ENCODE measurements around the gene RNASE1. TPM values are rescaled to one million over a fixed set of nuclear protein-coding genes. Genes with fewer than 3 reads are reported as not detected.

Gene RNASE1
- total and polyA plus RNA-seq, 2 donors (not counting 3 experiments of a cell fraction or from before 2014, with no cell fraction given) = 182 to 909 TPM

DNA sequence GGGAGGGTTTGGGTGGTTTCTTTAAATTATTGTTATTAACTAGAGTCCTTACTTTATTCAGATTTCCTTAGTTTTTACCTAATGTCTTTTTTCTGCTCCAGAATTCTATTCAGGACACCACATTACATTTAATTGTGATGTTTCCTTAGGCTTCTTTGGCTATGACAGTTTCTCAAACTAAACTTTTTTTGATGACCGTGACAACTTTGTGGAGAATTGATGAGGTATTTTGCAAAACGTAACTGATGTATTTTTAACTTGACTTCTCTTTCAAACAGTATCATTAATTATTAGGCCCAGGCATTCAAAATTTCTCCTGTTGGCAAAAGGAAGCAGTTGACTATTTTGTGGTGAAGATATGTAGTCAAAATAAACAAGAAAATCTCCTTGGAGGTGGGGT is 11.0 kb downstream of the RNASE1 start:
- CTCF ChIA-PET = no interaction called here
- DNase-seq (ENCODE audit: low read depth, low spot score) (no peak), FAIRE-seq (no peak)
- H3K9me3 ChIP-seq (replicated peaks; ENCODE audit: control insufficient read depth, insufficient read depth, low read length) = no peaks in the 10 kb centered on the region
- no peak for TF ChIP-seq POLR2A (IDR thresholded peaks at IDR 0.05; ENCODE audit: low read depth, low read length)
- no peak for TF ChIP-seq GATA2 (IDR thresholded peaks at IDR 0.05; ENCODE audit: insufficient read depth, insufficient read length, low read depth, low read length)
- no peak for TF ChIP-seq POLR2AphosphoS5 (IDR thresholded peaks at IDR 0.05; ENCODE audit: insufficient read depth, low read depth, low read length)
- TF ChIP-seq, protein P1, sequence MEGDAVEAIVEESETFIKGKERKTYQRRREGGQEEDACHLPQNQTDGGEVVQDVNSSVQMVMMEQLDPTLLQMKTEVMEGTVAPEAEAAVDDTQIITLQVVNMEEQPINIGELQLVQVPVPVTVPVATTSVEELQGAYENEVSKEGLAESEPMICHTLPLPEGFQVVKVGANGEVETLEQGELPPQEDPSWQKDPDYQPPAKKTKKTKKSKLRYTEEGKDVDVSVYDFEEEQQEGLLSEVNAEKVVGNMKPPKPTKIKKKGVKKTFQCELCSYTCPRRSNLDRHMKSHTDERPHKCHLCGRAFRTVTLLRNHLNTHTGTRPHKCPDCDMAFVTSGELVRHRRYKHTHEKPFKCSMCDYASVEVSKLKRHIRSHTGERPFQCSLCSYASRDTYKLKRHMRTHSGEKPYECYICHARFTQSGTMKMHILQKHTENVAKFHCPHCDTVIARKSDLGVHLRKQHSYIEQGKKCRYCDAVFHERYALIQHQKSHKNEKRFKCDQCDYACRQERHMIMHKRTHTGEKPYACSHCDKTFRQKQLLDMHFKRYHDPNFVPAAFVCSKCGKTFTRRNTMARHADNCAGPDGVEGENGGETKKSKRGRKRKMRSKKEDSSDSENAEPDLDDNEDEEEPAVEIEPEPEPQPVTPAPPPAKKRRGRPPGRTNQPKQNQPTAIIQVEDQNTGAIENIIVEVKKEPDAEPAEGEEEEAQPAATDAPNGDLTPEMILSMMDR (IDR thresholded peaks at IDR 0.05; ENCODE audit: extremely low read depth in 1 of 2, insufficient read depth in 1 of 2, low read depth in 1 of 2, low read length in 2 of 2) = no peak
- TF ChIP-seq FOS (IDR thresholded peaks at IDR 0.05; ENCODE audit: borderline replicate concordance, insufficient read depth, low read length) = no peak
- no peak for TF ChIP-seq MYC (IDR thresholded peaks at IDR 0.05; ENCODE audit: low read depth, low read length)
- TF ChIP-seq, protein P2, sequence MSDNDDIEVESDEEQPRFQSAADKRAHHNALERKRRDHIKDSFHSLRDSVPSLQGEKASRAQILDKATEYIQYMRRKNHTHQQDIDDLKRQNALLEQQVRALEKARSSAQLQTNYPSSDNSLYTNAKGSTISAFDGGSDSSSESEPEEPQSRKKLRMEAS (IDR thresholded peaks at IDR 0.05; ENCODE audit: insufficient read depth, insufficient read length) = no peak
- TF ChIP-seq EZH2 (IDR thresholded peaks at IDR 0.05; ENCODE audit: borderline replicate concordance, low read depth, low read length, severe bottlenecking) = no peak
- no peak for TF ChIP-seq JUN (IDR thresholded peaks at IDR 0.05; ENCODE audit: borderline replicate concordance, insufficient read depth, insufficient read length, low read depth)
- no peak overlapping the region for H3K27ac ChIP-seq (ENCODE audit: insufficient read depth, low read depth, low read length)
- intact Hi-C loops (cut with micrococcal nuclease) (no loop called here), dilution Hi-C loops (cut with MboI; ENCODE audit: extremely low pct_ligation_motif_present, low sequenced_read_pairs) (no loop called here)
- H3K36me3 ChIP-seq (ENCODE audit: control insufficient read depth in 2 of 2, extremely low read depth in 1 of 2, insufficient read depth in 2 of 2, low read length in 2 of 2) = no peaks in the 10 kb centered on the region
- H3K27me3 ChIP-seq (ENCODE audit: control insufficient read depth in 2 of 2, insufficient read depth in 2 of 2, low read length in 2 of 2) = no peaks in the 10 kb centered on the region
- H3K9me1 ChIP-seq (replicated peaks; ENCODE audit: control insufficient read depth, extremely low read depth, insufficient read depth, low read length) = no peaks in the 10 kb centered on the region
- H3K4me2 ChIP-seq (ENCODE audit: insufficient read depth, low read length) = no peak overlapping the region
- POLR2A ChIA-PET = no interaction called here
- no TSS peak for BruUV-seq (replicated peaks)
- H3K4me1 ChIP-seq (ENCODE audit: control insufficient read depth, extremely low read depth, insufficient read depth, low read length) = peaks cover 18% of the 10 kb centered on the region
- no peaks in the 10 kb centered on the region for H3K79me2 ChIP-seq (ENCODE audit: control insufficient read depth, insufficient read depth, low read length)
- H3K4me3 ChIP-seq (replicated peaks in 1 of 3; ENCODE audit: insufficient read depth in 1 of 3, low read depth in 1 of 3, low read length in 3 of 3) = no peak overlapping the region
- no peaks in the 10 kb centered on the region for H4K20me1 ChIP-seq (replicated peaks; ENCODE audit: control insufficient read depth, extremely low read depth, insufficient read depth, low read length)
- H2AFZ ChIP-seq (ENCODE audit: low read depth, low read length) = no peak overlapping the region
- H3K9ac ChIP-seq (replicated peaks; ENCODE audit: extremely low read depth, insufficient read depth, low read length) = no peak overlapping the region
